Coronary artery (tissue), 2 donors: Measurements from ENCODE around the gene OPRL1.
"Not testable (repeated sequence)": the region's sequence is repeated elsewhere in the genome, so short reads cannot be mapped to it uniquely, and the experiment has no call there.

Experiments used
- DNase-seq: peaks from one replicate; pipeline ENCODE4 v3.0.0-alpha.2; 2017; ENCODE audit warnings: low spot score
- H3K27ac ChIP-seq, 2 donors: fragments of 200-600 bp; sonication (generic); one replicate each; pipeline ENCODE4 v1.5.1; 2016 to 2019
- H3K4me3 ChIP-seq: fragments of 200-600 bp; sonication (generic); 2 replicates; pipeline ENCODE4 v1.5.1; 2016; ENCODE audit warnings: mild to moderate bottlenecking, moderate library complexity
- CTCF ChIP-seq: fragments of 200-600 bp; sonication (generic); IDR thresholded peaks from one replicate; pipeline ENCODE4 v1.5.1; 2019; ENCODE audit warnings: antibody characterized with exemption

OPRL1 gene

GRCh38 chr20:64131406-64131805, 51.5 kb downstream of the OPRL1 start:
- no peak for DNase-seq
- Histone ChIP-seq H3K4me3 (no peak overlapping the region), H3K27ac (no peak overlapping the region)
- no peak for TF ChIP-seq CTCF

GRCh38 chr20:64133951-64134407, 54.1 kb downstream of the OPRL1 start:
- TF ChIP-seq CTCF = no peak
- no peak for DNase-seq
- H3K4me3 ChIP-seq = no peak overlapping the region
- H3K27ac ChIP-seq = no peak overlapping the region

- not testable (repeated sequence) for DNase-seq, H3K27ac ChIP-seq, H3K4me3 ChIP-seq
Measured at GRCh38 chr20:64134744-64135143, 54.9 kb downstream of the OPRL1 start.

- no peak for TF ChIP-seq CTCF
- DNase-seq = no peak
- no peak overlapping the region for H3K4me3 ChIP-seq
- no peak overlapping the region for H3K27ac ChIP-seq
Measured at GRCh38 chr20:64136004-64136710, 56.3 kb downstream of the OPRL1 start.

DNA sequence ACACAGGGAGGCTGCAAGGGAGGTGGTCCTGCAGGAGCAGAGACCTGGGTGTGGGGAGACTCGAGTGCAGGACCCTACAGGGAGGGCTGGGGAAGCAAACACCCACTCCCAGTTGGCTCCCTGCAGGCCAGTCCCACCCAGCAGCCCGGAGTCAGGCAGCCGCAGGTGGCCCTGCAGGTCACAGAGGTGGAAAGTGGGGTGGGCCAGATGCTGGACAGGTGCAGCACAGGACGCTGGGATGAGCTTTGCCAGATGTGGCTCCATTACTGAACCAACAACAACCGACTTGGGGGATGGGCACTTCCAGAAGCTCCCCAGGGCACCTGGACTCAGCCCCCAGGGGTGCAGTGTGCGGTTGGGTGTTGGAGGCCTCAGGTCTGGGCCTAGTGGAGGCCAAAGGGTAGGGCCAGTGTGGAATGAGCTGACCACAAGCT, 57.7 kb downstream of the OPRL1 start:
- H3K27ac ChIP-seq = no peak overlapping the region
- H3K4me3 ChIP-seq = no peak overlapping the region
- no peak for TF ChIP-seq CTCF
- no peak for DNase-seq

DNA sequence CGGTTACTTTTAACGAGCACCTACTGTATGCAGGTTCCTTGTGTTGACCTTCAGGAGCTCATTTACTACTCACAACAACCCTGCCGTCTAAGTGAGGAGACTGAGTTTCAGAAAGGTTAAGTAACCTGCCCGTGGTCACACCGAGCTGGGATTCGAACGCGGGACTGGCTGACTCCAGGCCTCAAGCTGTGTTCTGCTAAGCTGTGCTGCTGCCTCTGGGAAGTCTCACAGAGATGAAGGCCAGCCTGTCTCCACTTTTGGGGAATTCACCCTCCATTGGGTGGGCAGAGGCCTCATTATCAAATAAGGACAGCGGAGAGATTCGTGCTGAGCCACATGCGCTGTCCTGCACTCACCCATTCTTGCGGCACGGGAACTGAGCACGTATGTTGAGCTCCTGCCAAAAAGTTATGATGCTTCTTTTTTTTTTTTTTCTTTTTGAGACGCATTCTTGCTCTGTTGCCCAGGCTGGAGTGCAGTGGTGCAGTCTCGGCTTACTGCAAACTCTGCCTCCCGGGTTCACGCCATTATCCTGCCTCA, 58.5 kb downstream of the OPRL1 start:
- Histone ChIP-seq H3K4me3 (no peak overlapping the region), H3K27ac (no peak overlapping the region)
- DNase-seq = no peak
- no peak for TF ChIP-seq CTCF

GRCh38 chr20:64139199-64140060, 59.5 kb downstream of the OPRL1 start:
- H3K4me3 ChIP-seq = no peak overlapping the region
- DNase-seq = no peak
- TF ChIP-seq CTCF = no peak
- no peak overlapping the region for H3K27ac ChIP-seq
